ENCODE results near the gene PGD.

GRCh38 chr1:10434590-10434989 lies 35.7 kb downstream of the PGD start:
- TF ChIP-seq CTCF (IDR thresholded peaks at IDR 0.05) (no peak), EP300 (IDR thresholded peaks at IDR 0.05) (no peak)

Measured in suprapubic skin (tissue), 3 donors.